Neural cell (in vitro differentiated cells): ENCODE measurements around the gene TMEM9. TPM values are rescaled to one million over a fixed set of nuclear protein-coding genes. Genes with fewer than 3 reads are reported as not detected.
A peak's percentile ranks its signal among the peaks of the same experiment; 100 is the strongest.

Experiments
- H2AFZ ChIP-seq: fragments of 200-600, 300-800 bp; sonication (generic), shearing (Covaris generic); 2 replicates; pipeline ENCODE4 v1.6.0; 2014; ENCODE audit warnings: low read depth, mild to moderate bottlenecking, antibody characterized with exemption, low read length, moderate library complexity
- H3F3A ChIP-seq: fragments of 200-600 bp; shearing (Covaris generic); 2 replicates; pipeline ENCODE4 v1.6.1; 2016; ENCODE audit warnings: mild to moderate bottlenecking, moderate library complexity, mixed read lengths, antibody characterized with exemption, low read length; ENCODE audit not compliant: insufficient read depth, poor library complexity, severe bottlenecking
- H3K27ac ChIP-seq: fragments of 200-600, 300-800 bp; sonication (generic), shearing (Covaris generic); 2 replicates; pipeline ENCODE4 v1.5.1; 2014; ENCODE audit warnings: mild to moderate bottlenecking, low read length, moderate library complexity
- H3K27me3 ChIP-seq: fragments of 300-800, 200-600 bp; sonication (generic), shearing (Covaris generic); 2 replicates; pipeline ENCODE4 v1.6.0; 2014; ENCODE audit warnings: mild to moderate bottlenecking, low read depth, low read length, moderate library complexity; ENCODE audit not compliant: insufficient read depth
- H3K36me3 ChIP-seq: fragments of 300-800, 200-600 bp; sonication (generic), shearing (Covaris generic); 2 replicates; pipeline ENCODE4 v1.5.1; 2014; ENCODE audit warnings: mild to moderate bottlenecking, antibody characterized with exemption, low read length, moderate library complexity; ENCODE audit not compliant: insufficient read depth
- H3K4me2 ChIP-seq: fragments of 300-800, 200-600 bp; sonication (generic), shearing (Covaris generic); 2 replicates; pipeline ENCODE4 v1.6.0; 2014; ENCODE audit warnings: mild to moderate bottlenecking, low read length
- H3K4me3 ChIP-seq: fragments of 300-800, 200-600 bp; sonication (generic), shearing (Covaris generic); 2 replicates; pipeline ENCODE4 v1.5.1; 2014; ENCODE audit warnings: mild to moderate bottlenecking, low read length, moderate library complexity
- H3K79me2 ChIP-seq: fragments of 200-600 bp; shearing (Covaris generic); replicated peaks from 2 replicates; pipeline ENCODE4 v1.6.0; 2014; ENCODE audit warnings: mild to moderate bottlenecking, low read length, moderate library complexity; ENCODE audit not compliant: insufficient read depth
- H3K9ac ChIP-seq: fragments of 300-800, 200-600 bp; sonication (generic), shearing (Covaris generic); 2 replicates; pipeline ENCODE4 v1.6.1; 2016; ENCODE audit warnings: mild to moderate bottlenecking, low read length, mixed read lengths
- H3K9me2 ChIP-seq: fragments of 200-600 bp; shearing (Covaris generic); 2 replicates; pipeline ENCODE4 v1.6.1; 2016; ENCODE audit warnings: mild to moderate bottlenecking, low read length, mixed read lengths; ENCODE audit not compliant: insufficient read depth
- H3K9me3 ChIP-seq: fragments of 200-600, 300-800 bp; sonication (generic), shearing (Covaris generic); 2 replicates; pipeline ENCODE4 v1.6.1; 2016; ENCODE audit warnings: mild to moderate bottlenecking, mixed run types, low read length, moderate library complexity, mixed read lengths
- H4K20me1 ChIP-seq: fragments of 200-600 bp; shearing (Covaris generic); 2 replicates; pipeline ENCODE4 v1.6.1; 2016; ENCODE audit warnings: mild to moderate bottlenecking, mixed run types; ENCODE audit not compliant: insufficient read depth
- CTCF ChIP-seq: fragments of 450-650 bp; IDR thresholded peaks from 2 replicates; pipeline ENCODE4 v1.5.1; 2014; ENCODE audit warnings: antibody characterized with exemption, mild to moderate bottlenecking, moderate library complexity; ENCODE audit not compliant: poor library complexity, severe bottlenecking
- EP300 ChIP-seq: fragments of 450-650 bp; conservative IDR thresholded peaks from 2 replicates; pipeline ENCODE4 v1.6.1; 2014; ENCODE audit warnings: antibody characterized with exemption, mild to moderate bottlenecking, moderate library complexity; ENCODE audit not compliant: poor library complexity, severe bottlenecking
- EZH2 ChIP-seq: fragments of 200-600, 300-800 bp; shearing (Covaris generic), sonication (generic); IDR thresholded peaks from 2 replicates; pipeline ENCODE4 v1.6.1; 2014; ENCODE audit warnings: antibody characterized with exemption, low read length, borderline replicate concordance, mild to moderate bottlenecking; ENCODE audit not compliant: insufficient read depth, poor library complexity, severe bottlenecking
- MXI1 ChIP-seq: fragments of 450-650 bp; conservative IDR thresholded peaks from 2 replicates; pipeline ENCODE4 v1.6.1; 2014; ENCODE audit warnings: antibody characterized with exemption, mild to moderate bottlenecking; ENCODE audit not compliant: poor library complexity, severe bottlenecking
- POLR2AphosphoS5 ChIP-seq: IDR thresholded peaks from 2 replicates; pipeline ENCODE4 v1.6.1; 2012
- RAD21 ChIP-seq: fragments of 450-650 bp; conservative IDR thresholded peaks from 2 replicates; pipeline ENCODE4 v1.6.1; 2014; ENCODE audit warnings: antibody characterized with exemption, mild to moderate bottlenecking, moderate library complexity
- REST ChIP-seq: IDR thresholded peaks from 2 replicates; pipeline ENCODE4 v1.6.1; 2012; ENCODE audit warnings: borderline replicate concordance
- SMC3 ChIP-seq: fragments of 450-650 bp; conservative IDR thresholded peaks from 2 replicates; pipeline ENCODE4 v1.6.1; 2014; ENCODE audit warnings: antibody characterized with exemption, mild to moderate bottlenecking, moderate library complexity; ENCODE audit not compliant: poor library complexity
- TAF1 ChIP-seq: IDR thresholded peaks from 2 replicates; pipeline ENCODE4 v1.6.1; 2012; ENCODE audit warnings: low read depth
- polyA plus RNA-seq: library from polyadenylated mRNA; depleted of rRNA; stranded (reverse); fragments of >200 nt; gene quantifications from 2 replicates; pipeline ENCODE4 v1.2.3, GENCODE V29; 2014

The TMEM9 gene
- polyA plus RNA-seq, 1 donor from 2014 or later, result 182 TPM

- H3K27me3 ChIP-seq, result no peaks in the 10 kb centered on the region
- H3K79me2 ChIP-seq, result no peaks in the 10 kb centered on the region
- no peaks in the 10 kb centered on the region for H4K20me1 ChIP-seq
- no peak overlapping the region for H3K4me2 ChIP-seq
- no peak overlapping the region for H2AFZ ChIP-seq
- H3K9me2 ChIP-seq, result no peaks in the 10 kb centered on the region
- peaks cover 3% of the 10 kb centered on the region for H3F3A ChIP-seq
- TF ChIP-seq CTCF (no peak), POLR2AphosphoS5 (no peak), EZH2 (no peak), EP300 (no peak), SMC3 (no peak), REST (no peak), MXI1 (no peak), RAD21 (no peak), TAF1 (no peak)
- no peaks in the 10 kb centered on the region for H3K36me3 ChIP-seq
- no peak overlapping the region for H3K27ac ChIP-seq
- no peak overlapping the region for H3K4me3 ChIP-seq
- H3K9ac ChIP-seq, result no peak overlapping the region
- no peaks in the 10 kb centered on the region for H3K9me3 ChIP-seq
Observed at GRCh38 chr1:201110138-201110537, 44.1 kb downstream of the TMEM9 start.

GRCh38 chr1:201109651-201110050, 44.6 kb downstream of the TMEM9 start:
- Histone ChIP-seq H2AFZ (no peak overlapping the region), H3K4me2 (no peak overlapping the region), H4K20me1 (no peaks in the 10 kb centered on the region), H3K9me2 (no peaks in the 10 kb centered on the region), H3K79me2 (no peaks in the 10 kb centered on the region), H3K36me3 (no peaks in the 10 kb centered on the region), H3K27ac (peak overlapping the region; percentile 94), H3F3A (peaks cover 3% of the 10 kb centered on the region), H3K4me3 (no peak overlapping the region), H3K9me3 (no peaks in the 10 kb centered on the region), H3K27me3 (no peaks in the 10 kb centered on the region), H3K9ac (no peak overlapping the region)
- no peak for TF ChIP-seq REST
- TF ChIP-seq EP300, result no peak
- no peak for TF ChIP-seq MXI1
- TF ChIP-seq RAD21, result no peak
- no peak for TF ChIP-seq EZH2
- TF ChIP-seq CTCF, result no peak
- TF ChIP-seq SMC3, result no peak
- TF ChIP-seq POLR2AphosphoS5, result no peak
- TF ChIP-seq TAF1, result no peak
